Measurements from ENCODE around the gene ADSL. TPM values are rescaled to one million over a fixed set of nuclear protein-coding genes. Genes with fewer than 3 reads are reported as not detected.
A peak's percentile ranks its signal among the peaks of the same experiment; 100 is the strongest.

Gene ADSL
- total RNA-seq, 4 donors from 2014 or later: 36.1 to 71.8 (median 58.1) TPM

GRCh38 chr22:40421941-40422340 is 75.6 kb downstream of the ADSL start:
- peaks cover 0 to 35% (median 10%) of the 10 kb centered on the region in 4 donors for H3K4me1 ChIP-seq
- TF ChIP-seq POLR2A (IDR thresholded peaks at IDR 0.05): no peak
- no peak for TF ChIP-seq EP300 (IDR thresholded peaks at IDR 0.05)
- TF ChIP-seq, protein P1, sequence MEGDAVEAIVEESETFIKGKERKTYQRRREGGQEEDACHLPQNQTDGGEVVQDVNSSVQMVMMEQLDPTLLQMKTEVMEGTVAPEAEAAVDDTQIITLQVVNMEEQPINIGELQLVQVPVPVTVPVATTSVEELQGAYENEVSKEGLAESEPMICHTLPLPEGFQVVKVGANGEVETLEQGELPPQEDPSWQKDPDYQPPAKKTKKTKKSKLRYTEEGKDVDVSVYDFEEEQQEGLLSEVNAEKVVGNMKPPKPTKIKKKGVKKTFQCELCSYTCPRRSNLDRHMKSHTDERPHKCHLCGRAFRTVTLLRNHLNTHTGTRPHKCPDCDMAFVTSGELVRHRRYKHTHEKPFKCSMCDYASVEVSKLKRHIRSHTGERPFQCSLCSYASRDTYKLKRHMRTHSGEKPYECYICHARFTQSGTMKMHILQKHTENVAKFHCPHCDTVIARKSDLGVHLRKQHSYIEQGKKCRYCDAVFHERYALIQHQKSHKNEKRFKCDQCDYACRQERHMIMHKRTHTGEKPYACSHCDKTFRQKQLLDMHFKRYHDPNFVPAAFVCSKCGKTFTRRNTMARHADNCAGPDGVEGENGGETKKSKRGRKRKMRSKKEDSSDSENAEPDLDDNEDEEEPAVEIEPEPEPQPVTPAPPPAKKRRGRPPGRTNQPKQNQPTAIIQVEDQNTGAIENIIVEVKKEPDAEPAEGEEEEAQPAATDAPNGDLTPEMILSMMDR (IDR thresholded peaks at IDR 0.05): no peak
- H3K27me3 ChIP-seq: no peaks in the 10 kb centered on the region
- DNase-seq (ENCODE audit: low spot score in 2 of 2): no peak
- no peak overlapping the region for H3K4me3 ChIP-seq
- H3K27ac ChIP-seq: peak overlapping the region in 1 of 4 donors; percentile 9
- peaks cover 0 to 92% (median 25%) of the 10 kb centered on the region in 3 donors for H3K36me3 ChIP-seq
- 90 to 96% methylated on average over 1 of the region's 1 CpG for WGBS, 2 donors
- H3K9me3 ChIP-seq: no peaks in the 10 kb centered on the region

GRCh38 chr22:40422558-40423309 is 76.4 kb downstream of the ADSL start:
- no peak for DNase-seq (ENCODE audit: low spot score in 2 of 2)
- TF ChIP-seq POLR2A (IDR thresholded peaks at IDR 0.05) (no peak), EP300 (IDR thresholded peaks at IDR 0.05) (no peak)
- TF ChIP-seq, protein P1 (IDR thresholded peaks at IDR 0.05): no peak
- Histone ChIP-seq H3K4me1 (peaks cover 0 to 42% (median 12%) of the 10 kb centered on the region in 4 donors), H3K9me3 (no peaks in the 10 kb centered on the region), H3K27ac (peak overlapping the region in 1 of 4 donors; percentile 90), H3K27me3 (no peaks in the 10 kb centered on the region), H3K4me3 (no peak overlapping the region), H3K36me3 (peaks cover 0 to 91% (median 24%) of the 10 kb centered on the region in 3 donors)
- 88 to 94% methylated on average over 9 of the region's 9 CpGs for WGBS, 2 donors

DNA sequence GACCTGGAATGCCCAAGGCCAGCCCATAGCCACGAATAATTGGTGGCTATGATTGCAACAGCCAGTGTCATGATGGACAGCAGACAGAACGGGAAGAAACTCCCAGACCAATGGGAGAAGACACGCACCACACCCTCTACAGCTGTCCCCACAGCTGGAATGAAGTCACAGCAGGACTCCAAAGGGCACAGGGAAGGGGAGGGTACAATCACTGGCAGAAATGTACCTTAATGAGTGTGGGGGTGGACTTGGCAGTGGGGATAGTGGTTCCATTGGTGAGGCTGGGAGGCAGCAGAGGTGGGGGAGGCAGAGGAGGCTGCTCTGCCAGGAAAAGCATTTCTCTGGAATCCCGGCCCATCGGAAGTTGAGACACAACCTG is 77.0 kb downstream of the ADSL start:
- no peak for DNase-seq (ENCODE audit: low spot score in 2 of 2)
- Histone ChIP-seq H3K27me3 (no peaks in the 10 kb centered on the region), H3K27ac (peak overlapping the region in 1 of 4 donors; percentile 90), H3K4me3 (no peak overlapping the region), H3K36me3 (peaks cover 0 to 91% (median 24%) of the 10 kb centered on the region in 3 donors), H3K9me3 (no peaks in the 10 kb centered on the region), H3K4me1 (peaks cover 0 to 42% (median 12%) of the 10 kb centered on the region in 4 donors)
- WGBS, 2 donors: 69 to 70% methylated on average over 5 of the region's 5 CpGs
- no peak for TF ChIP-seq EP300 (IDR thresholded peaks at IDR 0.05)

DNA sequence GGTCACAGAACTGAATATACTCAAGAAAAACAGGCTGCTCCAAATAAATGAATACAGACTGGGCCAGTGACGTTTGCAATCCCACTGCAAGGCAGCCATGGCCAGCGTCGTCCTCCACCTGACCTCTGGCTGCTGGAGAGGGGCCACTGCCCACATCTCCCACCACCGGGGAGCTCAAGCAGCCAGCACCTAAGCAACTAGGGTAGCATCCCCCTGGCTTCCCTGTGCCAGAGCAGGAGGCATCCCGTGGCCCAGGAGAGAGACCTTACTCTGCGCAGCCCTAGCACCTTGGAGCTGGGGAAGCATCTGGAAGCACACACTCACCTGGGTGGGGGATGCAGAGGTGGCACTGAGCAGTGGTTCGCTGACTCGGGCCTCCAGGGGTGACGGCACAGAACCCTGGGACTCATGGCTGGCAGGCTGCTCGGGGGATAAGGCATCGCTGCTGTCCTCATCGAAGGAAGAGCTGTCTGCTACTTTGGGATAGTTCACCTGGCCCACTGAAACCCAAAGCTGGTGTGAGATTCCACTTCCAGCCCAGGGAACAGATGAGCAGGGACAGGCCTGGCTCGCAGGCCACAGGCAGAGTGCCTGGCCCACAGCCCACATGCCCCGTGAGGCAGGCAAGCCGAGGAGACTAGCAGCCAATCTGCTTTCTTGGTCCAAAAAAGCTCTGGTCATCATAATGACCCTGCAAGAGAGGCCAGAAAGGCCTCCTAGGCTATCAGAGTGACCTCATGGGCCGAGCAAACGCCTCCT is 77.8 kb downstream of the ADSL start:
- Histone ChIP-seq H3K27me3 (no peaks in the 10 kb centered on the region), H3K4me1 (peaks cover 0 to 42% (median 12%) of the 10 kb centered on the region in 4 donors), H3K4me3 (no peak overlapping the region), H3K27ac (peak overlapping the region in 2 of 4 donors; percentile 88 to 90), H3K36me3 (peaks cover 0 to 91% (median 24%) of the 10 kb centered on the region in 3 donors), H3K9me3 (no peaks in the 10 kb centered on the region)
- TF ChIP-seq POLR2A (IDR thresholded peaks at IDR 0.05) (no peak), EP300 (IDR thresholded peaks at IDR 0.05) (no peak)
- TF ChIP-seq, protein P1 (IDR thresholded peaks at IDR 0.05): no peak
- no peak for DNase-seq (ENCODE audit: low spot score in 2 of 2)
- 67 to 80% methylated on average over 12 to 15 of the region's 17 CpGs for WGBS, 2 donors

DNA sequence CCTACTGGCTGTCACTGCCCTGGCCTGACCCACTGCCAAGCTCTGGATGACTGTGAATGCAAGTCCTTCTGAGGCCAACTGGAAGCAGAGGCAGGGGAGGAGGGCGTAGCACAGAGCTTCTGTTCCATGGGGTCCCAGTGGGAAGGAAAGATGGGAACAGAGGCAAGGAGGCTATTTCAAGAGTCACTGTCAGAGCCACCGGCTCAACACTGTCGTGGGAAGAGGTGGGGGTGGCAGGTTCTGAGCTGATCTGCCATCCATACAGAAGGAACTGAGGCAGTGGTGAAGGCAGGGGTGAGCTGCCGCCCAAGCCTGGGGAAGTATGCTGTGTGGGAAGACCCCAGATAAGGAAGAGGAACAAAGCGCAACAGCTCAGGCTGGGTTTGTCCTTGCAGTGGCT is 78.8 kb downstream of the ADSL start:
- no peak for DNase-seq (ENCODE audit: low spot score in 2 of 2)
- Histone ChIP-seq H3K4me1 (peaks cover 0 to 42% (median 12%) of the 10 kb centered on the region in 4 donors), H3K9me3 (no peaks in the 10 kb centered on the region), H3K36me3 (peaks cover 0 to 91% (median 18%) of the 10 kb centered on the region in 3 donors), H3K27ac (peak overlapping the region in 2 of 4 donors; percentile 88 to 90), H3K4me3 (no peak overlapping the region), H3K27me3 (no peaks in the 10 kb centered on the region)
- WGBS, 2 donors: 74 to 93% methylated on average over 5 of the region's 5 CpGs
- TF ChIP-seq, protein P1 (IDR thresholded peaks at IDR 0.05): no peak
- TF ChIP-seq POLR2A (IDR thresholded peaks at IDR 0.05): no peak
- TF ChIP-seq EP300 (IDR thresholded peaks at IDR 0.05): no peak

Data from tibial nerve (tissue), 4 donors.